GM18505 (cell line): ENCODE results near the gene KRTAP2-2.
"Not testable (repeated sequence)": the region's sequence is repeated elsewhere in the genome, so short reads cannot be mapped to it uniquely, and the experiment has no call there.

ENCODE experiments used
- ATAC-seq: cut with Tn5 transposase; IDR thresholded peaks from one replicate; pipeline ENCODE4 v1.9.1; 2021; ENCODE audit not compliant: unreplicated experiment
- POLR2A ChIP-seq: IDR thresholded peaks from 4 replicates; pipeline ENCODE4 v1.6.1; 2011; ENCODE audit warnings: borderline replicate concordance; ENCODE audit not compliant: insufficient read depth, insufficient read length; ENCODE audit errors: extremely low read depth

The KRTAP2-2 gene

GRCh38 chr17:41054025-41054424, 1.0 kb downstream of the KRTAP2-2 start:
- no peak for TF ChIP-seq POLR2A
- ATAC-seq = no peak

GRCh38 chr17:41052566-41052965, 2.5 kb downstream of the KRTAP2-2 start:
- TF ChIP-seq POLR2A = no peak
- no peak for ATAC-seq

GRCh38 chr17:41049110-41049509, 5.9 kb downstream of the KRTAP2-2 start:
- TF ChIP-seq POLR2A = no peak
- ATAC-seq = no peak

- no peak for ATAC-seq
- TF ChIP-seq POLR2A = no peak
Observed at GRCh38 chr17:41048441-41048840, 6.6 kb downstream of the KRTAP2-2 start.

- not testable (repeated sequence) for ATAC-seq
Observed at GRCh38 chr17:41046735-41047465, 8.1 kb downstream of the KRTAP2-2 start, which contains the start of gene KRTAP2-1. Gene KRTAP2-1 (minus strand): TSS chr17:41047316. CDS start chr17:41047267, 49 bp downstream.

GRCh38 chr17:41042953-41043352, 12.1 kb downstream of the KRTAP2-2 start:
- ATAC-seq = no peak
- TF ChIP-seq POLR2A = no peak

- not testable (repeated sequence) for ATAC-seq
Observed at GRCh38 chr17:41040783-41041571, 14.1 kb downstream of the KRTAP2-2 start, which contains the start of gene KRTAP1-1. Gene KRTAP1-1 (minus strand): TSS chr17:41041450. CDS start chr17:41041397, 53 bp downstream.

GRCh38 chr17:41037853-41038350, 17.1 kb downstream of the KRTAP2-2 start:
- no peak for TF ChIP-seq POLR2A
- no peak for ATAC-seq

- not testable (repeated sequence) for ATAC-seq
Observed at GRCh38 chr17:41034346-41034935, 20.6 kb downstream of the KRTAP2-2 start, which contains the start of gene KRTAP1-3. Gene KRTAP1-3 (minus strand): TSS chr17:41034874. CDS start chr17:41034821, 53 bp downstream.

- ATAC-seq = no peak
- no peak for TF ChIP-seq POLR2A
Observed at GRCh38 chr17:41029633-41030245, 25.3 kb downstream of the KRTAP2-2 start, which contains the start of gene KRTAP1-4. Gene KRTAP1-4 (minus strand): TSS chr17:41030195. CDS start chr17:41030078, 117 bp downstream.

- no peak for TF ChIP-seq POLR2A
Observed at GRCh38 chr17:41026715-41027471, 28.1 kb downstream of the KRTAP2-2 start, which contains the start of gene KRTAP1-5. Gene KRTAP1-5 (minus strand): TSS chr17:41027208. CDS start chr17:41027155, 53 bp downstream.

GRCh38 chr17:41024697-41025096, 30.3 kb downstream of the KRTAP2-2 start:
- TF ChIP-seq POLR2A = no peak
- ATAC-seq = no peak

More at GRCh38 chr17:41026715-41027471, 28.1 kb downstream of the KRTAP2-2 start, which contains the start of gene KRTAP1-5:
- no peak for ATAC-seq

- TF ChIP-seq POLR2A = no peak
Observed at GRCh38 chr17:41020336-41020735, 34.7 kb downstream of the KRTAP2-2 start.

GRCh38 chr17:41019415-41019814, 35.6 kb downstream of the KRTAP2-2 start:
- TF ChIP-seq POLR2A = no peak
- ATAC-seq = no peak

More at GRCh38 chr17:41020336-41020735, 34.7 kb downstream of the KRTAP2-2 start:
- no peak for ATAC-seq
